HL-60 (cell line): ENCODE measurements around the gene CAMKMT.

Experiments
- CTCF ChIP-seq: IDR thresholded peaks from one replicate; pipeline ENCODE4 v1.5.1; 2011; ENCODE audit warnings: low read length, control low read depth, inconsistent platforms; ENCODE audit not compliant: insufficient read depth
- GABPA ChIP-seq: IDR thresholded peaks from 2 replicates; pipeline ENCODE4 v1.6.1; 2012; ENCODE audit warnings: low read depth
- POLR2AphosphoS5 ChIP-seq: IDR thresholded peaks from 2 replicates; pipeline ENCODE4 v1.6.1; 2012; ENCODE audit warnings: low read depth
- REST ChIP-seq: IDR thresholded peaks from 2 replicates; pipeline ENCODE4 v1.6.1; 2012; ENCODE audit warnings: low read depth; ENCODE audit not compliant: insufficient replicate concordance

GRCh38 chr2:44785433-44785832 lies 423.7 kb downstream of the CAMKMT start:
- no peak for TF ChIP-seq CTCF
- no peak for TF ChIP-seq POLR2AphosphoS5
- no peak for TF ChIP-seq REST
- TF ChIP-seq GABPA = no peak
